K562 (cell line): ENCODE results near the gene SEC14L2.

Source experiments
- FOXK2 ChIP-seq, 2 experiments: fragments of 450-650 bp; IDR thresholded peaks in 1 of 2; conservative IDR thresholded peaks in 1 of 2; 2 replicates each; pipeline ENCODE4 v1.6.1; 2016; ENCODE audit warnings: low read depth in 2 of 2, mild to moderate bottlenecking in 1 of 2
- KAT7 ChIP-seq: sonication (generic); formaldehyde crosslinking; IDR thresholded peaks from 2 replicates; pipeline ENCODE4 v1.8.0; 2022; ENCODE audit warnings: missing genetic modification reagents, mild to moderate bottlenecking, borderline replicate concordance
- NR3C1 ChIP-seq: sonication (generic); formaldehyde crosslinking; IDR thresholded peaks from 2 replicates; pipeline ENCODE4 v1.8.1; 2022; ENCODE audit warnings: missing genetic modification reagents
- SRF ChIP-seq, 2 experiments: fragments of 250-450, 450-650 bp in 1 of 2; sonication (Bioruptor Pico) in 1 of 2; sonication (generic) in 1 of 2; formaldehyde crosslinking; IDR thresholded peaks; 2 replicates each; pipeline versions ENCODE4 v1.5.0 to v1.5.1; 2020 to 2022; ENCODE audit warnings: mild to moderate bottlenecking in 1 of 2, missing genetic modification reagents in 1 of 2
- ZBTB5 ChIP-seq: fragments of 450-650 bp; IDR thresholded peaks from 2 replicates; pipeline ENCODE4 v1.6.1; 2017; ENCODE audit warnings: antibody characterized with exemption
- ZFP30 ChIP-seq: fragments of 250-450 bp; sonication (Bioruptor Pico); IDR thresholded peaks from 2 replicates; pipeline ENCODE4 v1.8.0; 2022; ENCODE audit warnings: moderate library complexity, mild to moderate bottlenecking, inconsistent platforms, borderline replicate concordance
- ZKSCAN1 ChIP-seq: fragments of 150-350 bp; IDR thresholded peaks from 2 replicates; pipeline ENCODE4 v1.6.1; 2016; ENCODE audit warnings: low read depth, low read length

GRCh38 chr22:30351226-30351625 is 45.6 kb upstream of the SEC14L2 start:
- TF ChIP-seq ZKSCAN1 = no peak
- no peak for TF ChIP-seq NR3C1 (CRISPR knock-in tag)
- TF ChIP-seq SRF (CRISPR knock-in tag; IDR thresholded peaks at IDR 0.05) = no peak
- TF ChIP-seq ZBTB5 = no peak
- TF ChIP-seq FOXK2 (conservative IDR thresholded peaks at IDR 0.05 in 1 of 2, IDR thresholded peaks at IDR 0.05 in 1 of 2; ENCODE audit: low read depth in 2 of 2) = no peak
- no peak for TF ChIP-seq ZFP30 (CRISPR knock-in tag)
- no peak for TF ChIP-seq KAT7 (CRISPR knock-in tag)
